ENCODE measurements around the gene ZNF831.

DNA sequence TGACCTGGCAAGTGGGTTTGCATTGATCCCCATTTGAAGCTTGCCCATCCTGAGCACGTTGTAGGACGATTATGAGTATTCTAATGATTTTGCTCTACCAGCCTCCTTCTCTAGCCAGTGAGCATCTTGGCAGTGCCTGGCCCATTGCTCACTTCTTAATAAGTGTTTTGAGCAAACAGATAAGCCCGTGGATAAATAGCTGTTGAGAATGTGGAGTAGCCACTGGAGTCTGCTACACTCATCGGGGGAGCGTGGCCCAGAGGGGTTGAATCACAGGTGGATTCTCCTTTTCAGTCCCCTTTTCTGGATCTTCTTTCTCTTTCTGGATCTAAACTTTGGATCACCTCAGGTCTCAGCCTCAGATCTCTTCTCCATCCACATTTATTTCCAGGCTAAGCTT, 120.8 kb downstream of the ZNF831 start:
- no peak for TF ChIP-seq POLR2A (IDR thresholded peaks at IDR 0.05)
- TF ChIP-seq, protein P1, sequence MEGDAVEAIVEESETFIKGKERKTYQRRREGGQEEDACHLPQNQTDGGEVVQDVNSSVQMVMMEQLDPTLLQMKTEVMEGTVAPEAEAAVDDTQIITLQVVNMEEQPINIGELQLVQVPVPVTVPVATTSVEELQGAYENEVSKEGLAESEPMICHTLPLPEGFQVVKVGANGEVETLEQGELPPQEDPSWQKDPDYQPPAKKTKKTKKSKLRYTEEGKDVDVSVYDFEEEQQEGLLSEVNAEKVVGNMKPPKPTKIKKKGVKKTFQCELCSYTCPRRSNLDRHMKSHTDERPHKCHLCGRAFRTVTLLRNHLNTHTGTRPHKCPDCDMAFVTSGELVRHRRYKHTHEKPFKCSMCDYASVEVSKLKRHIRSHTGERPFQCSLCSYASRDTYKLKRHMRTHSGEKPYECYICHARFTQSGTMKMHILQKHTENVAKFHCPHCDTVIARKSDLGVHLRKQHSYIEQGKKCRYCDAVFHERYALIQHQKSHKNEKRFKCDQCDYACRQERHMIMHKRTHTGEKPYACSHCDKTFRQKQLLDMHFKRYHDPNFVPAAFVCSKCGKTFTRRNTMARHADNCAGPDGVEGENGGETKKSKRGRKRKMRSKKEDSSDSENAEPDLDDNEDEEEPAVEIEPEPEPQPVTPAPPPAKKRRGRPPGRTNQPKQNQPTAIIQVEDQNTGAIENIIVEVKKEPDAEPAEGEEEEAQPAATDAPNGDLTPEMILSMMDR (IDR thresholded peaks at IDR 0.05): no peak
- no peak for TF ChIP-seq EP300 (IDR thresholded peaks at IDR 0.05)

Data from ovary (tissue), 3 donors.